Peyer's patch (tissue), 4 donors: ENCODE data around the gene PBX4. TPM values are rescaled to one million over a fixed set of nuclear protein-coding genes. Genes with fewer than 3 reads are reported as not detected.

Source experiments
- DNase-seq, 3 donors: peaks; one replicate each; pipeline ENCODE4 v3.0.0-alpha.2; 2017 to 2019
- H3K27ac ChIP-seq, 4 donors: fragments of 200-600 bp; sonication (generic); one replicate each; pipeline ENCODE4 v1.5.1; 2016 to 2019
- H3K27me3 ChIP-seq, 2 donors: fragments of 200-600 bp; sonication (generic); one replicate each; pipeline ENCODE4 v1.5.1; 2019
- H3K36me3 ChIP-seq, 3 donors: fragments of 200-600 bp; sonication (generic); one replicate each; pipeline ENCODE4 v1.5.1; 2016 to 2019
- H3K4me1 ChIP-seq, 4 donors: fragments of 200-600 bp; sonication (generic); one replicate each; pipeline ENCODE4 v1.5.1; 2016 to 2019
- H3K4me3 ChIP-seq, 4 donors: fragments of 200-600 bp; sonication (generic); 1 replicate in 3 of 4; 2 replicates in 1 of 4; pipeline ENCODE4 v1.5.1; 2016 to 2019; ENCODE audit warnings: mild to moderate bottlenecking in 1 of 4
- H3K9me3 ChIP-seq, 4 donors: fragments of 200-600 bp; sonication (generic); one replicate each; pipeline ENCODE4 v1.5.1; 2016 to 2019; ENCODE audit warnings: mild to moderate bottlenecking in 1 of 4
- CTCF ChIP-seq, 6 experiments: fragments of 450-650 bp in 4 of 6; fragments of 200-600 bp in 2 of 6; sonication (generic) in 1 of 6; IDR thresholded peaks; one replicate each; pipeline ENCODE4 v1.5.1; 2017 to 2019; ENCODE audit warnings: antibody characterized with exemption in 6 of 6, mild to moderate bottlenecking in 3 of 6, moderate library complexity in 1 of 6
- POLR2A ChIP-seq, 2 donors: fragments of 450-650 bp; IDR thresholded peaks; one replicate each; pipeline ENCODE4 v1.5.1; 2017; ENCODE audit warnings: antibody characterized with exemption in 2 of 2, mild to moderate bottlenecking in 2 of 2, moderate library complexity in 2 of 2
- total RNA-seq, 4 donors: library from RNA; depleted of rRNA; stranded (reverse); fragments of >200 nt; gene quantifications; one replicate each; pipeline ENCODE4 v1.1.0, GENCODE V29; 2016

Gene PBX4
- total RNA-seq, 4 donors from 2014 or later = 6.8 to 23.1 (median 14.1) TPM

GRCh38 chr19:19627621-19628500 lies 9.4 kb upstream of the PBX4 start, which contains the start of gene LPAR2:
Gene LPAR2, minus strand, starts transcription at chr19:19628220. Its CDS starts 945 bp downstream, at chr19:19627275.
- peak within 1 kb of the TSS; percentile 58 to 88 (median 78) for H3K4me3 ChIP-seq
- DNase-seq = peak; percentile 83 to 90 (median 84)
- peaks cover 0 to 11% (median 3%) of the 10 kb centered on the region in 4 donors for H3K4me1 ChIP-seq
- H3K9me3 ChIP-seq = no peaks in the 10 kb centered on the region
- H3K27ac ChIP-seq = peak within 1 kb of the TSS; percentile 81 to 93 (median 86)
- TF ChIP-seq CTCF (IDR thresholded peaks at IDR 0.05) (peak in 2 of 6 experiments; percentile 28 to 36), POLR2A (IDR thresholded peaks at IDR 0.05) (peak; percentile 40 to 44)
- no peaks in the 10 kb centered on the region for H3K36me3 ChIP-seq
- no peaks in the 10 kb centered on the region for H3K27me3 ChIP-seq

GRCh38 chr19:19626516-19627472 lies 8.3 kb upstream of the PBX4 start:
- Histone ChIP-seq H3K27ac (peak overlapping the region in 2 of 4 donors; percentile 87 to 93), H3K4me3 (peak overlapping the region; percentile 58 to 88 (median 78)), H3K9me3 (no peaks in the 10 kb centered on the region), H3K36me3 (no peaks in the 10 kb centered on the region), H3K4me1 (peaks cover 0 to 11% (median 3%) of the 10 kb centered on the region in 4 donors), H3K27me3 (no peaks in the 10 kb centered on the region)
- TF ChIP-seq POLR2A (IDR thresholded peaks at IDR 0.05) = no peak
- no peak for TF ChIP-seq CTCF (IDR thresholded peaks at IDR 0.05)
- DNase-seq = peak in 1 of 3 donors; percentile 59

- no peak for DNase-seq
- TF ChIP-seq POLR2A (IDR thresholded peaks at IDR 0.05) (no peak), CTCF (IDR thresholded peaks at IDR 0.05) (no peak)
These were observed 5.6 kb upstream of the PBX4 start for GRCh38 chr19:19624032-19624570.

GRCh38 chr19:19623383-19623782 lies 4.9 kb upstream of the PBX4 start:
- Histone ChIP-seq H3K27ac (no peak overlapping the region), H3K36me3 (no peaks in the 10 kb centered on the region), H3K4me3 (no peak overlapping the region), H3K4me1 (peaks cover 0 to 12% (median 9%) of the 10 kb centered on the region in 4 donors), H3K9me3 (no peaks in the 10 kb centered on the region), H3K27me3 (no peaks in the 10 kb centered on the region)
- TF ChIP-seq POLR2A (IDR thresholded peaks at IDR 0.05) (no peak), CTCF (IDR thresholded peaks at IDR 0.05) (no peak)
- no peak for DNase-seq

More at GRCh38 chr19:19624032-19624570, 5.6 kb upstream of the PBX4 start:
- H3K4me3 ChIP-seq = no peak overlapping the region
- peaks cover 0 to 11% (median 7%) of the 10 kb centered on the region in 4 donors for H3K4me1 ChIP-seq
- H3K9me3 ChIP-seq = no peaks in the 10 kb centered on the region
- H3K36me3 ChIP-seq = no peaks in the 10 kb centered on the region
- H3K27ac ChIP-seq = no peak overlapping the region
- H3K27me3 ChIP-seq = no peaks in the 10 kb centered on the region

GRCh38 chr19:19619849-19620210 lies 1.3 kb upstream of the PBX4 start:
- no peak for DNase-seq
- H3K27ac ChIP-seq = no peak overlapping the region
- no peak for TF ChIP-seq POLR2A (IDR thresholded peaks at IDR 0.05)

More at GRCh38 chr19:19619849-19620210, 1.3 kb upstream of the PBX4 start:
- Histone ChIP-seq H3K4me3 (no peak overlapping the region), H3K27me3 (no peaks in the 10 kb centered on the region), H3K9me3 (no peaks in the 10 kb centered on the region), H3K4me1 (peaks cover 0 to 9% (median 3%) of the 10 kb centered on the region in 4 donors), H3K36me3 (no peaks in the 10 kb centered on the region)
